Large intestine (tissue), 3 donors: ENCODE measurements around the gene DOCK9. TPM values are rescaled to one million over a fixed set of nuclear protein-coding genes. Genes with fewer than 3 reads are reported as not detected.
A peak's percentile ranks its signal among the peaks of the same experiment; 100 is the strongest.
"Not testable (repeated sequence)": the region's sequence is repeated elsewhere in the genome, so short reads cannot be mapped to it uniquely, and the experiment has no call there.

Experiments used
- DNase-seq, 2 donors: peaks; one replicate each; pipeline versions ENCODE4 v3.0.0 to v3.0.0-alpha.2; 2013
- H3K27ac ChIP-seq: one replicate; pipeline ENCODE4 v1.5.1; 2013; ENCODE audit warnings: low read length
- H3K27me3 ChIP-seq: 2 replicates; pipeline ENCODE4 v1.6.1; 2013; ENCODE audit warnings: low read length; ENCODE audit not compliant: control insufficient read depth, insufficient read depth
- H3K36me3 ChIP-seq: 2 replicates; pipeline ENCODE4 v1.6.1; 2013; ENCODE audit warnings: low read length; ENCODE audit not compliant: control insufficient read depth, insufficient read depth
- H3K4me1 ChIP-seq: one replicate; pipeline ENCODE4 v1.6.1; 2013; ENCODE audit warnings: low read length; ENCODE audit not compliant: control insufficient read depth, insufficient read depth
- H3K4me3 ChIP-seq: one replicate; pipeline ENCODE4 v1.5.1; 2013; ENCODE audit warnings: low read length
- H3K9me3 ChIP-seq: one replicate; pipeline ENCODE4 v1.6.1; 2013; ENCODE audit warnings: mild to moderate bottlenecking, low read depth, low read length, moderate library complexity; ENCODE audit not compliant: control insufficient read depth
- WGBS: methylation state at CpG from one replicate; pipeline ENCODE4 v1.1.5; 2013; ENCODE audit warnings: low lambda C conversion rate; ENCODE audit not compliant: insufficient coverage; 5-methylcytosine and 5-hydroxymethylcytosine counted together
- polyA plus RNA-seq: library from polyadenylated mRNA; unstranded; fragments of 120-200 nt; gene quantifications from one replicate; pipeline ENCODE4 v1.2.1, GENCODE V29; 2013

The DOCK9 gene
- polyA plus RNA-seq, 1 donor, result 103 TPM

DNA sequence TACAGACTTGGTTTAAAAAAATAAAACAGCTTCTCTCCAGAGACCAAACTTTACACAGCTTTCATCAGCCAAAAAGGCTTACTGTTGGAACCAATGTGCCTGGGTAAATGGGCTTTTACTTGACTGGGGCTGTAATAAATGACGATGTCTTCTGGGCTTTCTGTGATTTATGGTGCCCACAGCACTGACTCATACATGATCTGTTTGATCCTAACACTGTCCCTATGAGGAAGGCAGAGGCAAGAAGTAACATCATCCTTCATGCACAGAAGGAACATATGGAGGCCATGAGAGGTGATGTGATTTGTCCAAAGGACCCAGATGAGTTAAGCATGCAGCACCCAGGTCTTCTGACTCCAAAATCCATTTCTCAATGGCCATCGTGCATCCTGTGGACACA lies 77.4 kb downstream of the DOCK9 start:
- H3K36me3 ChIP-seq, result peaks cover 64% of the 10 kb centered on the region
- DNase-seq, result no peak
- no CpG with 5 or more reads among the region's 2 CpGs for WGBS
- H3K9me3 ChIP-seq, result no peaks in the 10 kb centered on the region
- H3K4me1 ChIP-seq, result no peaks in the 10 kb centered on the region
- no peaks in the 10 kb centered on the region for H3K27me3 ChIP-seq
- no peak overlapping the region for H3K27ac ChIP-seq
- H3K4me3 ChIP-seq, result no peak overlapping the region

DNA sequence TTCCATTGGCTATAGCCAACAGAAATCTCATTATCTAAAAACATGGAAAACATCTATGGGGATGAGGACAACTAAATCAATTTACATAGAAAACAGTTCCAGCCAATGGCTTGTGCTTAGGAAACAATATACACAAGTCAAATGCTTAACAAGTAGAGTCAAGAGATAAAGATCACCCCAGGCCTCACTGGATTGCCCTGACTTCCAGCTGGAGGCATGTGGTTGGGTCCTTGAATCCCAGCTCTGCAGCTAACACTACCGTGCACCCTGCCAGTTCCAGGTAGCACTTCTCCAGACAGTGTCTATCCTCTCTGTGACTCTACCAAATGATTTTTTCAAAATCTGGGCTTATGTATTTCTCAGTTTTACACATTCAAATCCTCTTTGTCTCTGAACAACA lies 80.2 kb downstream of the DOCK9 start:
- no CpG with 5 or more reads among the region's 1 CpG for WGBS
- Histone ChIP-seq H3K27me3 (no peaks in the 10 kb centered on the region), H3K9me3 (no peaks in the 10 kb centered on the region), H3K4me1 (no peaks in the 10 kb centered on the region), H3K4me3 (no peak overlapping the region), H3K36me3 (peaks cover 68% of the 10 kb centered on the region), H3K27ac (no peak overlapping the region)
- no peak for DNase-seq

DNA sequence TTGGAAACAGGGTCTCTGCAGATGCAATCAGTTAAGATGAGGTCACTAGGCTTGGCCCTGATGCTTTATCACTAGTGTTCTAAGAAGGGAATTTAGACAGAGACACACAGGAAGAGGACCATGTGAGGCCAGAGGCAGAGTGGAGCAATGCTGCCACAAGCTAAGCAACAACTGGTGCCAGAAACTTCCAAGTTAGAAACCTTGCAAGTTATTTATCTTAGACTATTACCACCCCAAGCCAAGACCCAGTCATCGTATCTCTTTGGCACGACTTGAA lies 81.1 kb downstream of the DOCK9 start:
- 100% methylated on average over 2 of the region's 2 CpGs for WGBS

DNA sequence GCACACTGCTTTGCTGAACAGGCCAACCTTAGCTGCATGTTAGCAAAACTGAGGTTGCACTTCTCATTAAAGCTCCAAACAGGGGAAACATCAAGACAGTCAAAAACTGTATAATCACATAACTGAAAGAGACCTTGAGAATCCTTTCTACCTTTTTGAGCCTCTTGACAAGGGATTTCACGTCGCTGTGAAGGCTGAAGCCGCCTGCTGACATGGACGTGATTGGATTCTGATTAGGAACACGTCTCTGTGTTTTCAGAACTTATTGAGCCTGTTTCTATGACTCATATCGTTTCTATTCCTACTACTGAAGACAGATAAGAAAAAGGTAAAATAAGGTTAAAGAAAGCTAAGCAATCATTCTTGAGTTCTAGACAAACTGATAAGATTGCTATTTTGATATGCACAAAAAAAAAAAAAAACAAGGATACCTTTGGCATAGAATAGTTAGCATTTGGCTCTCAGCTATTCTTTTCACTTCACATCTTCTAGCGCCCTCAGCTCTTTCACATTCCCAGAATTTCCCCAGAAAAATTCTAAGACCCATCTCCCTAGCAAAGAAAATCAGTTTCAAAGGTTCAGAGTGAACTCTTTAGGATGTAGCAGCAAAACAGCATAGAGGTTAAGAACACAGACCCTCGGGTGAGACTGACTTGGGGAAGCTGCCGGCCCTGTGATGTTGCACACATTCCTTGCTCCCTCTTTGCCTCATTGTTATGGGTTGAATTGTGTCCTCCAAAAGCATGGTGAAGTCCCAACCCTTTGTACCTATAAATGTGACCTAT lies 81.6 kb downstream of the DOCK9 start:
- no peak overlapping the region for H3K27ac ChIP-seq
- no peak overlapping the region for H3K4me3 ChIP-seq
- no peaks in the 10 kb centered on the region for H3K27me3 ChIP-seq
- H3K36me3 ChIP-seq, result peaks cover 60% of the 10 kb centered on the region
- no peaks in the 10 kb centered on the region for H3K4me1 ChIP-seq
- 85% methylated on average over 5 of the region's 9 CpGs for WGBS
- no peak for DNase-seq
- no peaks in the 10 kb centered on the region for H3K9me3 ChIP-seq

More for the DNA sequence above, 81.1 kb downstream of the DOCK9 start:
- Histone ChIP-seq H3K9me3 (no peaks in the 10 kb centered on the region), H3K4me3 (no peak overlapping the region), H3K27me3 (no peaks in the 10 kb centered on the region), H3K27ac (no peak overlapping the region), H3K4me1 (no peaks in the 10 kb centered on the region), H3K36me3 (peaks cover 63% of the 10 kb centered on the region)
- DNase-seq, result no peak

DNA sequence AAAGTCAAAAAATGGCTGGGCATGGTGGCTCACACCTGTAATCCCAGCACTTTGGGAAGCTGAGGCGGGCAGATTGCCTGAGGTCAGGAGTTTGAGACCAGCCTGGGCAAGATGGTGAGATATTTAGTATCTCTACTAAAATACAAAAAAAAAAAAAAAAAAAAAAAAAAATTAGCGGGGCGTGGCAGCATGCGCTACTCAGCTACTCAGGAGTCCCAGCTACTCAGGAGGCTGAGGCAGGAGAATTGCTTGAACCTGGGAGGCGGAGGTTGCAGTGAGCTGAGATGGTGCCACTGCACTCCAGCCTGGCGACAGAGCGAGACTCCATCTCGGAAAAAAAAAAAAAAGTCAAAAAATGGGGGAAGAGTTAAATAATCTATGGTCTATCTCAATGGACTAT lies 83.0 kb downstream of the DOCK9 start:
- H3K9me3 ChIP-seq, H3K27me3 ChIP-seq, H3K4me3 ChIP-seq, DNase-seq, H3K4me1 ChIP-seq, H3K27ac ChIP-seq: not testable (repeated sequence)
- no CpG with 5 or more reads among the region's 8 CpGs for whole genome bisulfite sequencing
- H3K36me3 ChIP-seq, result peaks cover 51% of the 10 kb centered on the region

DNA sequence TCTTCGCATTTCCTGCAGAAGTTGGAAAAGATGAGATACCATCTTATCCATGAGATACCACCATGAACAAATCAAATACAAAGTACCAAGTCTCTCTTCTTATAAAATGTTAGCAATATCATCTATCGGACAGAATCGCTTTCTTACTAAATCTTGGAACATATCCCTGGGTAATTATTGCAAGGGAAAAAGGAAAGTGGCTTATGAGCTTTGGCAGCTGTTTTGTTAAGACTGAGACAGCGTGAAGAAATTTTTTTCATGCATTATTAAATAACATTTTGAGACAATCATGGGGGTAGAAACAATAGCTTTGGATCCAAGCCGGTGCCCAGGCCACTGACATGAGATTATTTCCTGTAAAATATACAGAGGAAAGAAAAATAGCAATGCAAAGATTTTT lies 84.5 kb downstream of the DOCK9 start:
- Histone ChIP-seq H3K36me3 (peaks cover 49% of the 10 kb centered on the region), H3K27ac (no peak overlapping the region), H3K9me3 (no peaks in the 10 kb centered on the region), H3K4me1 (no peaks in the 10 kb centered on the region), H3K27me3 (no peaks in the 10 kb centered on the region), H3K4me3 (no peak overlapping the region)
- DNase-seq, result no peak
- 94% methylated on average over 5 of the region's 5 CpGs for WGBS

DNA sequence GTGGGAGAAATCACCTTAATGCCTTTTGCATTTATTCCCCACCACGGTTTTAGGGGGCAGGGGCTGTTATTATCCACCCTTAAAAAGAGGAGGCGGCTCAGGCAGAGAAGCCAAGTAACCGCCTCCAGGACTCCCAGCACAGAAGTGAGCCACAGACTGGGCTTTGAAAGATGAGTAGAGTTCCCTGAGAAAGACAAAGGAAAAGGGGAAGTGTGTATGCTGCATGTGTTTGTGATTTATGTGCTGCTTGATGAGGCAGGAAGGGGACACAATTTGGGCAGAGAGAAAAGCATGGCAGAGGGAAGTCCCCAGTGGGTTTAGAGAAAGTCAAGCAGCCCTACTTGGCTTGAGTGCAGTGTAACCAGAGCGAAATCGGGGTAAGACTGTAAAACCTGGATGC lies 85.0 kb downstream of the DOCK9 start:
- no peaks in the 10 kb centered on the region for H3K4me1 ChIP-seq
- no peak overlapping the region for H3K4me3 ChIP-seq
- DNase-seq, result no peak
- H3K27ac ChIP-seq, result no peak overlapping the region
- no peaks in the 10 kb centered on the region for H3K27me3 ChIP-seq
- no peaks in the 10 kb centered on the region for H3K9me3 ChIP-seq
- peaks cover 47% of the 10 kb centered on the region for H3K36me3 ChIP-seq
- WGBS, result no CpG with 5 or more reads among the region's 5 CpGs

DNA sequence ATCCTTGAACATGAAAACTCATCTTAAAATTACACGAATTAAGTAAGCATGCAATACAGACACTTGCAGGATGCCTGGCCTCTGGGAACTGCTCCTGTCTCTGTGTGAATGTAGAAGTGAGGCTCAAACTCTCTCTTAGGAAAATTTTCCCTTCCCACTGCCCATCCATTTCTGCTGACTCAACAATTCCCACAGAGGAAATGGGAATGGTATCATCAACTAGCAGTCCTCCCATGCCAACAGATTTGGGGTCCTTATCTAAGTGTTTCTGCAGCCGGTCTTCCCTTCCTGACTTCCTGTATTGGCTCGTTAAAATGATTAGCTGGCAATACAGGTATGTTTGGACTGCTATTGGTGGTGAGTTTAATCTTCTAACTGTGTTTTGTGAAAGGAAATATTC lies 85.8 kb downstream of the DOCK9 start:
- no CpG with 5 or more reads among the region's 3 CpGs for WGBS
- Histone ChIP-seq H3K27me3 (no peaks in the 10 kb centered on the region), H3K9me3 (no peaks in the 10 kb centered on the region), H3K36me3 (peaks cover 42% of the 10 kb centered on the region), H3K27ac (no peak overlapping the region), H3K4me1 (no peaks in the 10 kb centered on the region), H3K4me3 (no peak overlapping the region)
- no peak for DNase-seq

DNA sequence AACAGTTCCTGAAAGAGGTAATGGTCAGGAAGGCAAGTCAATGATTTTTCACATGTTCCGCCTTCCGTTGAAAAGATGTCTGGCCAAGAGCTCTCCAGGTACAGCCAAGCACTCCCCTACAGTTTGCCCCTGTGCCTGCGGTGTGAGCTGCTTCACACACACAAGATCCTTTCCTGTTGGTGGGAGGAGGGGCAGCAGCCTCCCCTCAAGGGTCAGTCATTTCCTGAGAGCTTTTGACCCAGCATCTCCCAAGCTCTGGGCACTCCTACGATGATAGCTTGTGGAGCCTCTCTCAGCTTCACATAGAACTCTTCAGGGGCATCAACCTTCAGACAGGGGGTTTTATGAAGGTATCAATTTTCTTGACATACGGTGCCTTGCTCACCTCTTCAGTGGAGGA lies 86.9 kb downstream of the DOCK9 start:
- Histone ChIP-seq H3K4me3 (no peak overlapping the region), H3K9me3 (no peaks in the 10 kb centered on the region), H3K27me3 (no peaks in the 10 kb centered on the region), H3K27ac (no peak overlapping the region), H3K4me1 (no peaks in the 10 kb centered on the region), H3K36me3 (peaks cover 41% of the 10 kb centered on the region)
- no CpG with 5 or more reads among the region's 5 CpGs for WGBS
- no peak for DNase-seq

DNA sequence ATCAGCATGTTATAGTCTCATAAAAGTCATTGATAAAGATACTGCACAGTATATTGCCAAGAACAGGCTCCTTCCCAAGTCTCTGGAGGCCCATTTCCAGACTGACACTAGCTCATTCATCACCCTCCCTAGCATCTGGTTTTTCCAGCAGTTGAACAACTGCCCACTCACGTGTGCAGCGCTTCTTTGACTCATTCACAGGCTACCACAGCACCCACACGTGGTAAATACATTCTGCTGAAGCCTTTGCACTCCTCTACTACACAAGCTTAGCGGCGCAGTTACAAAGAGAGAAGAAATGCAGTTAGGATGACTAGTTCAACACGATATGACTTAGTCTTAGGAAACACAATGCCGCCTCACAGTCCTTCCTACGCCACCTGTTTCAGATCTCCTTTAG lies 87.7 kb downstream of the DOCK9 start:
- Histone ChIP-seq H3K4me1 (no peaks in the 10 kb centered on the region), H3K9me3 (no peaks in the 10 kb centered on the region), H3K4me3 (no peak overlapping the region), H3K36me3 (peaks cover 45% of the 10 kb centered on the region), H3K27ac (no peak overlapping the region), H3K27me3 (no peaks in the 10 kb centered on the region)
- no CpG with 5 or more reads among the region's 8 CpGs for WGBS
- peak in 1 of 2 donors; percentile 16 for DNase-seq

DNA sequence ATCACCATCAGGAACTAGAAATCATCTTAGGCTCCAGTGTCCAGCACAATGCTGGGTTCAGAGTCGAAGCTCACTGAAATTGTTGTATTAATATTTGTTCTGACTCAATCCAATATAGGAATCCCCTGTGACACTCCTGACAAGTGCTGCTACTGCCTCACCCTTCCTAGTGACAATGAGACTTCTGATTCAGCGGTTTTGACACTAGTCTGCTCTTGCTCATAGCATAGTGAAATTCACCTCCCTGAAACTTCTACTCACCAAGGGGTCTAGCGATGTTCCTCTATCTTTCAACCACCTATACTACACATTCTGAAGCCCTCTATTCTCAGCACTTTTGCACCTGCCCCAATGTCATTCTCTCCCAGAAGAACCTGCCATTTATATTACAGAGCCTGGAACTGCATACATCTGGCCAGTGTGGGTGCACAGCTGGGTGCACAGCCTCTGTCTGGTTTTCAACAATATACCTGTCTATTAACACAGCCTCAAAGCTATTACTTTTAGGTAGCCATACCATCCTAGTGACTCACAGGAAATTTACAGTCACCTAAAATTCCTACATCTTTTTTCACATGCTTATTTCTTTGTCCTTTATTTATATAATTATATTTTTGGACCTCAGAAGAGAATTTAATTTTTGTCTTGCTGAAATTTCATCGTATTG lies 88.3 kb downstream of the DOCK9 start:
- H3K9me3 ChIP-seq, result no peaks in the 10 kb centered on the region
- no peaks in the 10 kb centered on the region for H3K27me3 ChIP-seq
- WGBS, result 89% methylated on average over 1 of the region's 4 CpGs
- no peaks in the 10 kb centered on the region for H3K4me1 ChIP-seq
- no peak overlapping the region for H3K27ac ChIP-seq
- DNase-seq, result no peak
- peaks cover 51% of the 10 kb centered on the region for H3K36me3 ChIP-seq
- no peak overlapping the region for H3K4me3 ChIP-seq
